ENCODE data around the gene ATXN10. TPM values are rescaled to one million over a fixed set of nuclear protein-coding genes. Genes with fewer than 3 reads are reported as not detected.

Gene ATXN10
- total RNA-seq, 2 experiments from 2014 or later: 114 to 121 TPM

DNA sequence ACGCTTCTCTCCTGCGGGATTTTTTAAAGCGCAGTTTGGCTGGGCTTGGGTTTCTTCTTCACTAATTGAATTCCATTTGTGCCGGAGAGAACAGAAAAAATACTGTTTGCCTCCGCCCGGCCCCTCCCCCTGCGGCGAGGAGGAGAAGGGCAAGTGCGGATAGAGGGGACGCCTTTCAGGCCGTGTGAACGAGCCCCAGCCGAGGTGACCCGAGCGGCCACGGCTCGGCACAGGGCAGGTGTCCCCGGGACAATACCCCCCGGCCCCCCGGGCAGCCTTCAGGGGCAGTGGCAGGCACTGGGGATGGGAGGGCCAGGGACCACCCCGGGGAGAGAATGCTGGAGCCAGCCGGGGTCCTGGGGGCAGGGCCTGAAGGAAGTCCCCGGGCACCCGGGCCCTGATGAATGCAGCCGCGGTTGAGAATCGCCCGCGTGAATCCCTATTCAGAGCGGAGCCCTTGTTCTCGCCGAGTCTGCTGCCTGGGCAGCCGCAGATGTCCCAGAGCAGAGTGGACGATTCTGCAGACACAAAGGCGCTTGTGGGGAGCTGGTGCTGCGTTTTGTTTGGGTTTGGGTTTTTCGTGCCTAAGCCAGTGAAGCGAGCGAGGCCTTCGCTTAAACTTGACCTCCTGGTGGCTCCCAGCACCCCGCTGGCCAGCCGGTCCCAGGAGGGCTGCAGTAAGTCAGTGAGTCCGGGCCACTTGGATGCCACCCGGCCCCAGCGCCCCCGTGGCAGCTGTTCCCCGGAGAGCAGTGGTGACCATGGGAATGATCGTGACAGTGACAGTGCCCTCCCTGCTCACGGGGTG is 209.3 kb downstream of the ATXN10 start:
- intact Hi-C loops (cut with micrococcal nuclease): no loop called here
- peaks cover 29% of the 10 kb centered on the region for H3K27me3 Mint-ChIP-seq
- no peak overlapping the region for H3K27ac Mint-ChIP-seq
- POLR2A ChIA-PET: no interaction called here
- H3K9me3 Mint-ChIP-seq: no peaks in the 10 kb centered on the region
- TF ChIP-seq, protein P1, sequence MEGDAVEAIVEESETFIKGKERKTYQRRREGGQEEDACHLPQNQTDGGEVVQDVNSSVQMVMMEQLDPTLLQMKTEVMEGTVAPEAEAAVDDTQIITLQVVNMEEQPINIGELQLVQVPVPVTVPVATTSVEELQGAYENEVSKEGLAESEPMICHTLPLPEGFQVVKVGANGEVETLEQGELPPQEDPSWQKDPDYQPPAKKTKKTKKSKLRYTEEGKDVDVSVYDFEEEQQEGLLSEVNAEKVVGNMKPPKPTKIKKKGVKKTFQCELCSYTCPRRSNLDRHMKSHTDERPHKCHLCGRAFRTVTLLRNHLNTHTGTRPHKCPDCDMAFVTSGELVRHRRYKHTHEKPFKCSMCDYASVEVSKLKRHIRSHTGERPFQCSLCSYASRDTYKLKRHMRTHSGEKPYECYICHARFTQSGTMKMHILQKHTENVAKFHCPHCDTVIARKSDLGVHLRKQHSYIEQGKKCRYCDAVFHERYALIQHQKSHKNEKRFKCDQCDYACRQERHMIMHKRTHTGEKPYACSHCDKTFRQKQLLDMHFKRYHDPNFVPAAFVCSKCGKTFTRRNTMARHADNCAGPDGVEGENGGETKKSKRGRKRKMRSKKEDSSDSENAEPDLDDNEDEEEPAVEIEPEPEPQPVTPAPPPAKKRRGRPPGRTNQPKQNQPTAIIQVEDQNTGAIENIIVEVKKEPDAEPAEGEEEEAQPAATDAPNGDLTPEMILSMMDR (IDR thresholded peaks at IDR 0.05): no peak
- no peak for DNase-seq
- no peaks in the 10 kb centered on the region for H3K4me1 Mint-ChIP-seq (ENCODE audit: low read depth)
- no peak for ATAC-seq
- H3K36me3 Mint-ChIP-seq (ENCODE audit: low read depth): no peaks in the 10 kb centered on the region
- no peak overlapping the region for H3K4me3 Mint-ChIP-seq
- CTCF ChIA-PET: no interaction called here

DNA sequence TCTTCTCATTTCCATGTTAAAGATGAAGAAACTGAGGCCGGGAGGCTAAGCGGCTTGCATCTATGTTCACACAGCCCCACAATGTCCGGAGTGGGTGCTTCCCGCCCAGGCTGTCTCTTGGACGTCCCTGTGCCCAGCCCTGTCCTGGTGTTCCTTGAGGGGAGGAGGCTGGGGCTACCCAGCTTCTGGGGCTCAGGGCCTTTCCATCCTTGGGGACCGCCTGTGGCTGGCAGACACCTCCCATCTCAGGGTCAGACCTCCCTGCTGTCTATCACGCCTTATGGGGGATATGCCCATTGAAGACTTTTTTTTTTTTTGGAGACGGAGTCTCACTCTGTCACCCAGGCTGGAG is 209.9 kb downstream of the ATXN10 start:
- H3K36me3 Mint-ChIP-seq (ENCODE audit: low read depth): no peaks in the 10 kb centered on the region
- intact Hi-C loops (cut with micrococcal nuclease): no loop called here
- DNase-seq (no peak), ATAC-seq (no peak)
- H3K27ac Mint-ChIP-seq: no peak overlapping the region
- no peak overlapping the region for H3K4me3 Mint-ChIP-seq
- ChIA-PET POLR2A (no interaction called here), CTCF (no interaction called here)
- TF ChIP-seq, protein P1 (IDR thresholded peaks at IDR 0.05): no peak
- no peaks in the 10 kb centered on the region for H3K4me1 Mint-ChIP-seq (ENCODE audit: low read depth)
- peaks cover 30% of the 10 kb centered on the region for H3K27me3 Mint-ChIP-seq
- no peaks in the 10 kb centered on the region for H3K9me3 Mint-ChIP-seq

DNA sequence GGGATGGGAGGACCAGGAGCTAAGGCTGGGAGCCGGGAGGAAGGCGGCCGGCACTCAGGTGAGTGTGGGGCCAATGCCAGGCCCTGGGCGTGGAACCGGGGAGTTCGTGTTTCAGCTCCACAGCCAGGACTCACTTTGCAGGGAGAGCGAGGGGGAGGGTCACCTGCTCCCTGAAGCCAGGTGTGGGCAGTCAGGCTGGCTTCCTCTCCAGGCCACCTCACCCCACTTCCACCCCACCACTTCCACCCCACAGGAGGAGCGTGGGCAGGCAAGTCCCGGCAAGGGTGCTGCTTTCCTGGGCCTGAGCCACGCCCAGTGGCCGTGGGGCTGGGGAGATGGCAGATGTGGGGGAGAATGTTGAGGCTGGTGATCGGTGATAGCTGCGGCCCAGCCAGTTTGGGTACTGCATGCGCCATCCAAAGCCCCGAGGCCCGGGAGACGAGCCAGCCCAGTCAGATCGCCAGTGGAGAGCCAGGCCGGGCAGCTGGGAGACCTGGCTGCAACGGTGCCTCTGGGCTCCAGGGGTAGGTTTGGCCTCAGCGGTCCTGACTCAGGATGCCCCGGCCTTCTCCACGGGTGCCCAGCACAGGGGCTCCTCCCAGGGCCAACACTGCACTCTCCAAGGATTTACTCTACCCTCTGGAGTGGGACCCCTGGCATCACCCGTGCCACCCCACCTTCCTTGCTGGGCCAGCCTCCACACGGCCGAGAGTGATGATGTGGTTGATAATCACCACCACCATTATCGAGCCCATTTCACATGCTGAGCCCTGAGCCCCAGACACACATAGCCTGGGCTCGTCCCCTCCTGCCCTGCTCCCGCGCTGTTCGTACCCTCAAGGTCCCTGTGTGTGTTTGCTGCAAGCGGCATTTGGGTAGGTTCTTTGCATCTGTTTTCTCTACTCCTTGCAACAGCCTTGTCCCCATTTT is 211.5 kb downstream of the ATXN10 start:
- ATAC-seq (no peak), DNase-seq (no peak)
- POLR2A ChIA-PET: no interaction called here
- H3K9me3 Mint-ChIP-seq: no peaks in the 10 kb centered on the region
- intact Hi-C loops (cut with micrococcal nuclease): no loop called here
- H3K36me3 Mint-ChIP-seq (ENCODE audit: low read depth): no peaks in the 10 kb centered on the region
- CTCF ChIA-PET: no interaction called here
- no peak overlapping the region for H3K27ac Mint-ChIP-seq
- no peaks in the 10 kb centered on the region for H3K4me1 Mint-ChIP-seq (ENCODE audit: low read depth)
- H3K4me3 Mint-ChIP-seq: no peak overlapping the region
- H3K27me3 Mint-ChIP-seq: peaks cover 32% of the 10 kb centered on the region
- TF ChIP-seq, protein P1 (IDR thresholded peaks at IDR 0.05): no peak

DNA sequence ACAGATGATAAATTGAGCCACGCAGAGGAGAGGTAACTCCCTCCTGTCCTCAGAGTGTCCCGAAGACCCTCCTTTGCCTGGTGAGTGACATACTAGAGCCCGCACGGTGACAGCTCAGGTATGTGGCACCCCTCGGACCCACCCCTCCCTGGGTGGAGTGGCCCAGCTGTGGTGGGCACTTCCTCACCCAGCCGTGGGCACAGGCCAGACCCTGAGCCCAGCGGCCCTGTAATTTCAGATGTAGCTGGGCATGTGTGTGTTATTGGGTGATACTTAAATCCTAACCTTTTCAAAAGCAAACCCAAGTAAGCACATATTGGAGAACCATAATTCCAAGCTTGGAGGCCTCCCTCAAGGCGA is 212.2 kb downstream of the ATXN10 start:
- H3K36me3 Mint-ChIP-seq (ENCODE audit: low read depth): no peaks in the 10 kb centered on the region
- DNase-seq (no peak), ATAC-seq (no peak)
- H3K4me1 Mint-ChIP-seq (ENCODE audit: low read depth): no peaks in the 10 kb centered on the region
- intact Hi-C loops (cut with micrococcal nuclease): no loop called here
- POLR2A ChIA-PET: no interaction called here
- H3K27me3 Mint-ChIP-seq: peaks cover 32% of the 10 kb centered on the region
- H3K9me3 Mint-ChIP-seq: no peaks in the 10 kb centered on the region
- TF ChIP-seq, protein P1 (IDR thresholded peaks at IDR 0.05): no peak
- no peak overlapping the region for H3K4me3 Mint-ChIP-seq
- CTCF ChIA-PET: interaction anchor here (0.7 to 0.9 kb wide), 2 partner anchors 20 to 21 kb away, joined by 3 to 4 read pairs; no protein-coding TSS in a partner anchor
- no peak overlapping the region for H3K27ac Mint-ChIP-seq

All from activated CD8-positive, alpha-beta T cell treated with anti-CD3 and anti-CD28 coated beads for 36 hours (primary cell).